SK-N-SH (cell line): ENCODE data around the gene RBM34. TPM values are rescaled to one million over a fixed set of nuclear protein-coding genes. Genes with fewer than 3 reads are reported as not detected.

Experiments used
- CTCF ChIA-PET: fragments of 300-600, 350-600 bp; formaldehyde crosslinking; extraction: SDS; loops from one replicate; lab custom pipeline; 2021; lab: Yijun Ruan, JAX
- POLR2A ChIA-PET: fragments of 350-600 bp; sonication (Branson Sonifier 250); formaldehyde crosslinking; extraction: SDS; loops from one replicate; lab custom pipeline; 2020; ENCODE audit warnings: antibody characterized with exemption, inconsistent platforms; lab: Yijun Ruan, JAX
- DNase-seq: peaks from one replicate; pipeline ENCODE4 v3.0.0; 2012
- H2AFZ ChIP-seq: fragments of 200-600 bp; sonication (generic); 2 replicates; pipeline ENCODE4 v1.8.1; 2016; ENCODE audit warnings: antibody characterized with exemption, mild to moderate bottlenecking, low read depth
- H3F3A ChIP-seq: fragments of 200-600 bp; sonication (generic); replicated peaks from 2 replicates; pipeline ENCODE3; 2016; ENCODE audit warnings: antibody characterized with exemption, mild to moderate bottlenecking; ENCODE audit not compliant: insufficient read depth
- H3K27ac ChIP-seq, 2 experiments: fragments of 200-500 bp in 1 of 2; fragments of 200-600 bp in 1 of 2; sonication (Bioruptor generic) in 1 of 2; sonication (generic), shearing (Covaris generic) in 1 of 2; 2 replicates each; pipeline versions ENCODE4 v1.5.1 to v1.6.1; 2014 to 2016; ENCODE audit warnings: low read depth in 2 of 2, inconsistent platforms in 1 of 2, low read length in 1 of 2, mild to moderate bottlenecking in 1 of 2, mixed read lengths in 1 of 2
- H3K27me3 ChIP-seq: fragments of 200-600 bp; sonication (generic), shearing (Covaris generic); 2 replicates; pipeline ENCODE4 v1.6.1; 2016; ENCODE audit warnings: mixed run types; ENCODE audit not compliant: insufficient read depth
- H3K36me3 ChIP-seq, 2 experiments: fragments of 200-500 bp in 1 of 2; fragments of 200-600 bp in 1 of 2; sonication (Bioruptor generic) in 1 of 2; sonication (generic) in 1 of 2; replicated peaks in 1 of 2; 2 replicates each; pipeline versions ENCODE3 to v1.5.1; 2014 to 2016; ENCODE audit warnings: low read length in 1 of 2, mild to moderate bottlenecking in 1 of 2; ENCODE audit not compliant: insufficient read depth in 2 of 2, control insufficient read depth in 1 of 2
- H3K4me1 ChIP-seq, 2 experiments: fragments of 200-500 bp in 1 of 2; fragments of 200-600 bp in 1 of 2; sonication (Bioruptor generic) in 1 of 2; sonication (generic), shearing (Covaris generic) in 1 of 2; 2 replicates each; pipeline versions ENCODE4 v1.5.1 to v1.6.1; 2014 to 2016; ENCODE audit warnings: low read depth in 1 of 2, low read length in 1 of 2, mixed run types in 1 of 2; ENCODE audit not compliant: insufficient read depth in 2 of 2, control insufficient read depth in 1 of 2
- H3K4me2 ChIP-seq: fragments of 200-600 bp; sonication (generic), shearing (Covaris generic); 2 replicates; pipeline ENCODE4 v1.6.1; 2017; ENCODE audit warnings: mixed run types
- H3K4me3 ChIP-seq, 2 experiments: fragments of 200-500 bp in 1 of 2; fragments of 200-600 bp in 1 of 2; sonication (Bioruptor generic) in 1 of 2; sonication (generic), shearing (Covaris generic) in 1 of 2; 2 replicates each; pipeline versions ENCODE4 v1.5.1 to v1.8.1; 2014 to 2016; ENCODE audit warnings: low read depth in 2 of 2, inconsistent platforms in 1 of 2, low read length in 1 of 2, mild to moderate bottlenecking in 1 of 2, mixed read lengths in 1 of 2, moderate library complexity in 1 of 2
- H3K79me2 ChIP-seq: fragments of 200-600 bp; sonication (generic); 2 replicates; pipeline ENCODE4 v1.8.1; 2017; ENCODE audit warnings: mild to moderate bottlenecking; ENCODE audit not compliant: insufficient read depth
- H3K9ac ChIP-seq: fragments of 200-600 bp; sonication (generic); 2 replicates; pipeline ENCODE4 v1.6.1; 2017; ENCODE audit warnings: mixed run types
- H3K9me2 ChIP-seq: fragments of 200-600 bp; sonication (generic); 2 replicates; pipeline ENCODE4 v1.6.1; 2017; ENCODE audit warnings: mixed run types
- H3K9me3 ChIP-seq: fragments of 200-600 bp; sonication (generic); 2 replicates; pipeline ENCODE4 v1.6.1; 2017; ENCODE audit warnings: mixed run types, mild to moderate bottlenecking, moderate library complexity
- H4K20me1 ChIP-seq: fragments of 200-600 bp; sonication (generic); 2 replicates; pipeline ENCODE4 v1.6.1; 2017; ENCODE audit warnings: mild to moderate bottlenecking, mixed run types; ENCODE audit not compliant: insufficient read depth
- GATA2 ChIP-seq: sonication (generic); formaldehyde crosslinking; IDR thresholded peaks from 2 replicates; pipeline ENCODE4 v1.5.0; 2020; ENCODE audit warnings: mild to moderate bottlenecking, missing genetic modification reagents
- MEF2A ChIP-seq: IDR thresholded peaks from 2 replicates; pipeline ENCODE4 v1.4.0; 2012; ENCODE audit warnings: low read depth, borderline replicate concordance
- MXI1 ChIP-seq: IDR thresholded peaks from 2 replicates; pipeline ENCODE4 v1.6.1; 2012; ENCODE audit warnings: mild to moderate bottlenecking, low read depth, low read length, improper control_type of control experiment
- POLR2AphosphoS5 ChIP-seq: IDR thresholded peaks from 2 replicates; pipeline ENCODE4 v1.6.1; 2012; ENCODE audit warnings: low read depth, low read length
- RAD21 ChIP-seq: IDR thresholded peaks from 2 replicates; pipeline ENCODE4 v1.6.1; 2012; ENCODE audit warnings: mild to moderate bottlenecking, low read length
- RCOR1 ChIP-seq: fragments of 150-350 bp; IDR thresholded peaks from 2 replicates; pipeline ENCODE4 v1.6.1; 2017; ENCODE audit warnings: antibody characterized with exemption, low read length
- RFX5 ChIP-seq: IDR thresholded peaks from 2 replicates; pipeline ENCODE4 v1.6.1; 2012; ENCODE audit warnings: mild to moderate bottlenecking, improper control_type of control experiment, low read length
- SIN3A ChIP-seq: IDR thresholded peaks from 2 replicates; pipeline ENCODE4 v1.6.1; 2012; ENCODE audit warnings: low read depth, mild to moderate bottlenecking, low read length, moderate library complexity, borderline replicate concordance
- TAF1 ChIP-seq: IDR thresholded peaks from 2 replicates; pipeline ENCODE4 v1.6.1; 2012; ENCODE audit warnings: low read depth, mild to moderate bottlenecking, low read length, moderate library complexity, borderline replicate concordance
- TCF12 ChIP-seq: IDR thresholded peaks from 2 replicates; pipeline ENCODE4 v1.4.0; 2012
- TEAD4 ChIP-seq: IDR thresholded peaks from 2 replicates; pipeline ENCODE4 v1.4.0; 2012; ENCODE audit warnings: mild to moderate bottlenecking, borderline replicate concordance; ENCODE audit not compliant: insufficient read depth
- YY1 ChIP-seq: IDR thresholded peaks from 2 replicates; pipeline ENCODE4 v1.4.0; 2012; ENCODE audit warnings: low read depth, mild to moderate bottlenecking
- WGBS: methylation state at CpG from one replicate; pipeline ENCODE4 v1.1.6; 2017; ENCODE audit warnings: low lambda C conversion rate; 5-methylcytosine and 5-hydroxymethylcytosine counted together
- polyA plus RNA-seq, 3 experiments: library from polyadenylated mRNA; depleted of rRNA; stranded (reverse); fragments of >200 nt; gene quantifications; 2 replicates each; pipeline ENCODE4 v1.2.3, GENCODE V29; 2012
- TF ChIP-seq, protein P1 (sequence below): fragments of 200-600 bp; sonication (generic); IDR thresholded peaks from 2 replicates; pipeline ENCODE4 v1.6.1; 2017; ENCODE audit warnings: antibody characterized with exemption, mild to moderate bottlenecking, moderate library complexity
- TF ChIP-seq, protein P2 (sequence below): IDR thresholded peaks from 2 replicates; pipeline ENCODE4 v1.4.0; 2012; ENCODE audit warnings: low read depth, borderline replicate concordance
- TF ChIP-seq, protein P3 (sequence below): fragments of 150-350 bp; IDR thresholded peaks from 2 replicates; pipeline ENCODE4 v1.6.1; 2017; ENCODE audit warnings: antibody characterized with exemption, low read length, low read depth, borderline replicate concordance
- TF ChIP-seq, protein P4 (sequence below): IDR thresholded peaks from 2 replicates; pipeline ENCODE4 v1.6.1; 2012; ENCODE audit warnings: mild to moderate bottlenecking, low read depth, low read length, moderate library complexity

Gene RBM34
- polyA plus RNA-seq, 1 of the 3 experiments (the other 2 are of a cell fraction): 39.9 TPM

DNA sequence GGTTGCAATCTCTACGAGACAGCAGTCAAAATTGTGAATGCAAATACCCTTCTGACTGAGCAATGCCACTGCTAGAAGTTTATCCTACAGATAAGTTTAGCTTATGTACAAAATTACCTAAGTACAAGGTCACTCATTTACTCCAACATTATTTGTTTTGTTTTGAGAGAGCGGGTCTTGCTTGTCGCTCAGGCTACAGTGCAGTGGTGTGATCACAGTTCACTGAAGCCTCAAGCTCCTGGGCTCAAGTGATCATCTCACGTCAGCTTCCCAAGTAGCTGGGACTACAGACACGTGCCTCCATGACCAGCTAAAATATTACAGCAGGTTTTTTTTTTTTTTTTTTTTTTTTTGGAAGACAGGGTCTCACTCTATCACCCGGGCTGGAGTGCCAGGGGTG lies 15.4 kb downstream of the RBM34 start:
- Histone ChIP-seq H3K27ac (no peak overlapping the region), H2AFZ (no peak overlapping the region), H4K20me1 (no peaks in the 10 kb centered on the region), H3K9me2 (no peaks in the 10 kb centered on the region), H3K27me3 (no peaks in the 10 kb centered on the region), H3K9ac (no peak overlapping the region), H3K9me3 (no peaks in the 10 kb centered on the region), H3K36me3 (peaks cover 42 to 80% of the 10 kb centered on the region in 2 experiments), H3K4me2 (no peak overlapping the region), H3K79me2 (peaks cover 33% of the 10 kb centered on the region), H3K4me3 (no peak overlapping the region), H3F3A (peaks cover 4% of the 10 kb centered on the region), H3K4me1 (no peaks in the 10 kb centered on the region)
- ChIA-PET CTCF (interaction anchor here (3.4 kb wide), 1 partner anchor 11 kb away, joined by 13 read pairs; no protein-coding TSS in a partner anchor), POLR2A (no interaction called here)
- TF ChIP-seq TCF12 (no peak), YY1 (no peak), MXI1 (no peak), SIN3A (no peak), RCOR1 (no peak), RFX5 (no peak), POLR2AphosphoS5 (no peak), TAF1 (no peak), GATA2 (no peak)
- TF ChIP-seq, protein P1, sequence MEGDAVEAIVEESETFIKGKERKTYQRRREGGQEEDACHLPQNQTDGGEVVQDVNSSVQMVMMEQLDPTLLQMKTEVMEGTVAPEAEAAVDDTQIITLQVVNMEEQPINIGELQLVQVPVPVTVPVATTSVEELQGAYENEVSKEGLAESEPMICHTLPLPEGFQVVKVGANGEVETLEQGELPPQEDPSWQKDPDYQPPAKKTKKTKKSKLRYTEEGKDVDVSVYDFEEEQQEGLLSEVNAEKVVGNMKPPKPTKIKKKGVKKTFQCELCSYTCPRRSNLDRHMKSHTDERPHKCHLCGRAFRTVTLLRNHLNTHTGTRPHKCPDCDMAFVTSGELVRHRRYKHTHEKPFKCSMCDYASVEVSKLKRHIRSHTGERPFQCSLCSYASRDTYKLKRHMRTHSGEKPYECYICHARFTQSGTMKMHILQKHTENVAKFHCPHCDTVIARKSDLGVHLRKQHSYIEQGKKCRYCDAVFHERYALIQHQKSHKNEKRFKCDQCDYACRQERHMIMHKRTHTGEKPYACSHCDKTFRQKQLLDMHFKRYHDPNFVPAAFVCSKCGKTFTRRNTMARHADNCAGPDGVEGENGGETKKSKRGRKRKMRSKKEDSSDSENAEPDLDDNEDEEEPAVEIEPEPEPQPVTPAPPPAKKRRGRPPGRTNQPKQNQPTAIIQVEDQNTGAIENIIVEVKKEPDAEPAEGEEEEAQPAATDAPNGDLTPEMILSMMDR: no peak
- TF ChIP-seq, protein P2, sequence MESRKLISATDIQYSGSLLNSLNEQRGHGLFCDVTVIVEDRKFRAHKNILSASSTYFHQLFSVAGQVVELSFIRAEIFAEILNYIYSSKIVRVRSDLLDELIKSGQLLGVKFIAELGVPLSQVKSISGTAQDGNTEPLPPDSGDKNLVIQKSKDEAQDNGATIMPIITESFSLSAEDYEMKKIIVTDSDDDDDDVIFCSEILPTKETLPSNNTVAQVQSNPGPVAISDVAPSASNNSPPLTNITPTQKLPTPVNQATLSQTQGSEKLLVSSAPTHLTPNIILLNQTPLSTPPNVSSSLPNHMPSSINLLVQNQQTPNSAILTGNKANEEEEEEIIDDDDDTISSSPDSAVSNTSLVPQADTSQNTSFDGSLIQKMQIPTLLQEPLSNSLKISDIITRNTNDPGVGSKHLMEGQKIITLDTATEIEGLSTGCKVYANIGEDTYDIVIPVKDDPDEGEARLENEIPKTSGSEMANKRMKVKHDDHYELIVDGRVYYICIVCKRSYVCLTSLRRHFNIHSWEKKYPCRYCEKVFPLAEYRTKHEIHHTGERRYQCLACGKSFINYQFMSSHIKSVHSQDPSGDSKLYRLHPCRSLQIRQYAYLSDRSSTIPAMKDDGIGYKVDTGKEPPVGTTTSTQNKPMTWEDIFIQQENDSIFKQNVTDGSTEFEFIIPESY: no peak
- TF ChIP-seq, protein P3, sequence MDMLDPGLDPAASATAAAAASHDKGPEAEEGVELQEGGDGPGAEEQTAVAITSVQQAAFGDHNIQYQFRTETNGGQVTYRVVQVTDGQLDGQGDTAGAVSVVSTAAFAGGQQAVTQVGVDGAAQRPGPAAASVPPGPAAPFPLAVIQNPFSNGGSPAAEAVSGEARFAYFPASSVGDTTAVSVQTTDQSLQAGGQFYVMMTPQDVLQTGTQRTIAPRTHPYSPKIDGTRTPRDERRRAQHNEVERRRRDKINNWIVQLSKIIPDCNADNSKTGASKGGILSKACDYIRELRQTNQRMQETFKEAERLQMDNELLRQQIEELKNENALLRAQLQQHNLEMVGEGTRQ: no peak
- WGBS: 92% methylated on average over 6 of the region's 6 CpGs
- no peak for DNase-seq

DNA sequence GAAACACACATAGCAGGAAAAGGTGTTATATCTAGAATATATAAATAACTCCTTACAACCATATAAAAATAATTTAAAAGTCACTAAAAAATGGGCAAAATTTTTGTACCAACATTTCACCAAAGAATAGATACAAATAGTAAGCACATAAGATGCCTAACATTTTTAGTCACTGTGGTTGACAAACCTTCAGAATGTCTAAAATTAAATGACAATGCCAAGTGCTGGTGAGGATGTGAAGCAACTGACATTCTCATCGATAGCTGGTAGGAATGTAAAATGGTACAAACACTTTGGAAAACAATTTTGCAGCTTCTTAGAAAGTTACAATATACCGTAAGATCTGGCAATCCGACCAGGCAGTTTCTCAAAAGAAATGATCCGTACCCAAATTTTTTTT lies 18.1 kb downstream of the RBM34 start:
- TF ChIP-seq TEAD4: no peak
- no peak for TF ChIP-seq TCF12
- no peak for TF ChIP-seq RAD21
- TF ChIP-seq MEF2A: no peak
- TF ChIP-seq, protein P4, sequence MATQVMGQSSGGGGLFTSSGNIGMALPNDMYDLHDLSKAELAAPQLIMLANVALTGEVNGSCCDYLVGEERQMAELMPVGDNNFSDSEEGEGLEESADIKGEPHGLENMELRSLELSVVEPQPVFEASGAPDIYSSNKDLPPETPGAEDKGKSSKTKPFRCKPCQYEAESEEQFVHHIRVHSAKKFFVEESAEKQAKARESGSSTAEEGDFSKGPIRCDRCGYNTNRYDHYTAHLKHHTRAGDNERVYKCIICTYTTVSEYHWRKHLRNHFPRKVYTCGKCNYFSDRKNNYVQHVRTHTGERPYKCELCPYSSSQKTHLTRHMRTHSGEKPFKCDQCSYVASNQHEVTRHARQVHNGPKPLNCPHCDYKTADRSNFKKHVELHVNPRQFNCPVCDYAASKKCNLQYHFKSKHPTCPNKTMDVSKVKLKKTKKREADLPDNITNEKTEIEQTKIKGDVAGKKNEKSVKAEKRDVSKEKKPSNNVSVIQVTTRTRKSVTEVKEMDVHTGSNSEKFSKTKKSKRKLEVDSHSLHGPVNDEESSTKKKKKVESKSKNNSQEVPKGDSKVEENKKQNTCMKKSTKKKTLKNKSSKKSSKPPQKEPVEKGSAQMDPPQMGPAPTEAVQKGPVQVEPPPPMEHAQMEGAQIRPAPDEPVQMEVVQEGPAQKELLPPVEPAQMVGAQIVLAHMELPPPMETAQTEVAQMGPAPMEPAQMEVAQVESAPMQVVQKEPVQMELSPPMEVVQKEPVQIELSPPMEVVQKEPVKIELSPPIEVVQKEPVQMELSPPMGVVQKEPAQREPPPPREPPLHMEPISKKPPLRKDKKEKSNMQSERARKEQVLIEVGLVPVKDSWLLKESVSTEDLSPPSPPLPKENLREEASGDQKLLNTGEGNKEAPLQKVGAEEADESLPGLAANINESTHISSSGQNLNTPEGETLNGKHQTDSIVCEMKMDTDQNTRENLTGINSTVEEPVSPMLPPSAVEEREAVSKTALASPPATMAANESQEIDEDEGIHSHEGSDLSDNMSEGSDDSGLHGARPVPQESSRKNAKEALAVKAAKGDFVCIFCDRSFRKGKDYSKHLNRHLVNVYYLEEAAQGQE: no peak
- no peak for TF ChIP-seq RCOR1
- no peak for TF ChIP-seq POLR2AphosphoS5
- no peak for TF ChIP-seq SIN3A
- TF ChIP-seq RFX5: no peak
- TF ChIP-seq, all 33 proteins: peak for 0
- 100% methylated on average over 4 of the region's 4 CpGs for WGBS
- H3K27me3 ChIP-seq: no peaks in the 10 kb centered on the region
- DNase-seq: no peak
- peaks cover 33% of the 10 kb centered on the region for H3K79me2 ChIP-seq
- H3K4me3 ChIP-seq: no peak overlapping the region
- POLR2A ChIA-PET: no interaction called here
- no peak overlapping the region for H3K27ac ChIP-seq
- H2AFZ ChIP-seq: no peak overlapping the region
- no peaks in the 10 kb centered on the region for H3F3A ChIP-seq
- H3K9me2 ChIP-seq: no peaks in the 10 kb centered on the region
- no peaks in the 10 kb centered on the region for H3K4me1 ChIP-seq
- H3K4me2 ChIP-seq: no peak overlapping the region
- H3K9me3 ChIP-seq: no peaks in the 10 kb centered on the region
- H3K36me3 ChIP-seq: peaks cover 51 to 62% of the 10 kb centered on the region in 2 experiments
- H3K9ac ChIP-seq: no peak overlapping the region
- CTCF ChIA-PET: interaction anchor here (0.7 to 3.4 kb wide), 3 partner anchors 9 to 15 kb away, joined by 3 to 13 read pairs (median 4); no protein-coding TSS in a partner anchor
- H4K20me1 ChIP-seq: no peaks in the 10 kb centered on the region
